GM12892 (cell line): ENCODE results near the gene CTNNA3.

Source experiments
- DNase-seq: peaks from one replicate; pipeline ENCODE4 v3.0.0; 2011; ENCODE audit not compliant: insufficient read length
- FAIRE-seq: peaks from 2 replicates; lab custom pipeline; 2011; peaks lifted over from hg19 to GRCh38; lab: Jason Lieb, UNC
- POLR2A ChIP-seq: IDR thresholded peaks from 2 replicates; pipeline ENCODE4 v1.6.1; 2011; ENCODE audit warnings: low read depth, low read length, control low read depth
- POLR2AphosphoS5 ChIP-seq: IDR thresholded peaks from 2 replicates; pipeline ENCODE4 v1.6.1; 2011; ENCODE audit warnings: low read depth, low read length, control low read depth
- TAF1 ChIP-seq: IDR thresholded peaks from 2 replicates; pipeline ENCODE4 v1.6.1; 2011; ENCODE audit warnings: low read depth, mild to moderate bottlenecking, control low read depth, low read length, borderline replicate concordance

Gene CTNNA3

GRCh38 chr10:66811211-66811610 is 884.8 kb downstream of the CTNNA3 start:
- TF ChIP-seq POLR2AphosphoS5, result no peak
- no peak for TF ChIP-seq TAF1
- TF ChIP-seq POLR2A, result no peak
- no peak for FAIRE-seq
- no peak for DNase-seq

GRCh38 chr10:66809402-66809801 is 886.6 kb downstream of the CTNNA3 start:
- DNase-seq, result no peak
- FAIRE-seq, result no peak
- TF ChIP-seq POLR2AphosphoS5 (no peak), TAF1 (no peak), POLR2A (no peak)

DNA sequence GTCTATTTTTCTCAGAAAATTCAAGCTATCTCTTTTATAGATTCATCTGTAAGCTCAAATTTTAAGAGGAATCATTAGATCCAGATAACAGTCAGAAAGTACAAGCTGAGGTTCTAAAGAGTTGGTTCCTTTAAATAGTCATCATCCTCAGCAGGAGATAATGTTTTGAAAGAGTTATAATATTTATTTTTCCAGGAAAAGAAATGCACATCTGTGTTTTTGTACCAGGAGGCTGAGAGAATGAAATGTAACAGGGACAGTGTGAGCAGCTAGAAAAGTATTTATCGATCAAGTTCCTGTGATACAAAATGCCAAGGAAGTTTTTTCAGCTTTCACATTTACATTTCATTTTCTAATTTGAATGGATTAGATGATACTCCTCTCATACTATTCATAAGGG is 890.4 kb downstream of the CTNNA3 start:
- FAIRE-seq (no peak), DNase-seq (no peak)
- no peak for TF ChIP-seq TAF1
- no peak for TF ChIP-seq POLR2AphosphoS5

DNA sequence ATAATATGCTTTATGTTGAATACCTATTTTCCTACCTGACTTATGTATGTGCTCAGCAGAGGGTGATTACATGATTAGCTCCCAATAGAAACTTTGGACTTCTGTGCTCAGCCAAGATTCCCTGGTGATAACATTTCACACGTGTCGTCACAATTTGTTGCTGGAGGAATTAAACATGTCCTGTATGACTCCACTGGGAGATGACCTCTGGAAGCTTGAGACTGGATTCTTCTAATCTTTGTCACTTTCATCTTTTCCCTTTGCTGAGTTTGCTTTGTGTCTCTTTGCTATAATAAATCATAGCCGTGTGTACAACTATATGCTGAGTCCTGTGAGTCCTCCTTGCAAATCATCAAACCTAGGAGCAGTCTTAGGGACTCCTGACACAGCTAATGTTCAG is 891.0 kb downstream of the CTNNA3 start:
- DNase-seq (no peak), FAIRE-seq (no peak)
- TF ChIP-seq TAF1 (no peak), POLR2A (no peak), POLR2AphosphoS5 (no peak)

GRCh38 chr10:66803174-66803573 is 892.8 kb downstream of the CTNNA3 start:
- FAIRE-seq, result no peak
- DNase-seq, result no peak

GRCh38 chr10:66799474-66799873 is 896.5 kb downstream of the CTNNA3 start:
- DNase-seq, result no peak
- no peak for FAIRE-seq
- TF ChIP-seq POLR2AphosphoS5 (no peak), TAF1 (no peak), POLR2A (no peak)

More at GRCh38 chr10:66803174-66803573, 892.8 kb downstream of the CTNNA3 start:
- no peak for TF ChIP-seq POLR2AphosphoS5
- TF ChIP-seq TAF1, result no peak
- TF ChIP-seq POLR2A, result no peak

GRCh38 chr10:66795866-66796265 is 900.1 kb downstream of the CTNNA3 start:
- FAIRE-seq (no peak), DNase-seq (no peak)
- TF ChIP-seq POLR2AphosphoS5, result no peak
- no peak for TF ChIP-seq TAF1
- no peak for TF ChIP-seq POLR2A

DNA sequence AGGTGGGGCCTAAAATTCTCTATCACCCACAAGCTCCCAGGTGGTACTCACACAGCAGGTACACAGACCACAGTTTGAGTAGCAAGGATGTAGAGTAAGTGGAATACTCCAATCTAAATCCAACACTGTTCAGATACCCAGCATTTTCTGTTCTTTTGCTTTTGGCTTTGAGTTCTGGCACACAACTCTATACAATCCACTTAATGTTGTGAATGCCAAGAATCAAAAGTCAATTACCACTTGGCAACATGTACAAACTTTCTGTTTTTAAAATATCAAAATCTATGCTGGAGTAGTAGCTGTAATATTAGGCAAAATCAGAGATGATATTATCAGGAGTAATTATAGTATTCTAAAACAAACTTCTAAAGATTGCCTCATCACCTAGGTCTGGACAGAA is 903.6 kb downstream of the CTNNA3 start:
- no peak for FAIRE-seq
- no peak for DNase-seq
- TF ChIP-seq TAF1 (no peak), POLR2A (no peak), POLR2AphosphoS5 (no peak)

- FAIRE-seq, result no peak
- TF ChIP-seq TAF1, result no peak
Observed at GRCh38 chr10:66788178-66788987, 907.6 kb downstream of the CTNNA3 start.

DNA sequence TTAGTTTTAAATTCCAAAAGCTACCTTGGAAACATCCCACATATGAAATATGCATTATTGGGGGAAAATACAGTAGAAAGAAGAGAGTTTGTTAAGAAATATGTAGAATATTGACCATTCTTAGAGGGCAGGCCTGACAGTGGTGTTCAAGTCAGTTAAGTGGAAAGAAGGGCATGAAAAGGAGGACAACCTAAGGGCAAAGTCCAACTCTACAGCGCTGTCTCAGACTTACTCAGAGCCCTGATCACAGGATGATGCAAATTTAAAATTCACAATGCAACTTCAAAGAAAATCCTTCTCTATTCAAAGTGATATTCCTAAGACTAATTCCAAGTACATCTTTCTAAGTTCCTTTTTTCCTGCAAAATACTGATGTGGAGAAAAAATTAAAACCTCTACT is 909.3 kb downstream of the CTNNA3 start:
- TF ChIP-seq TAF1 (no peak), POLR2A (no peak), POLR2AphosphoS5 (no peak)
- no peak for FAIRE-seq
- DNase-seq, result no peak

More at GRCh38 chr10:66788178-66788987, 907.6 kb downstream of the CTNNA3 start:
- no peak for DNase-seq

DNA sequence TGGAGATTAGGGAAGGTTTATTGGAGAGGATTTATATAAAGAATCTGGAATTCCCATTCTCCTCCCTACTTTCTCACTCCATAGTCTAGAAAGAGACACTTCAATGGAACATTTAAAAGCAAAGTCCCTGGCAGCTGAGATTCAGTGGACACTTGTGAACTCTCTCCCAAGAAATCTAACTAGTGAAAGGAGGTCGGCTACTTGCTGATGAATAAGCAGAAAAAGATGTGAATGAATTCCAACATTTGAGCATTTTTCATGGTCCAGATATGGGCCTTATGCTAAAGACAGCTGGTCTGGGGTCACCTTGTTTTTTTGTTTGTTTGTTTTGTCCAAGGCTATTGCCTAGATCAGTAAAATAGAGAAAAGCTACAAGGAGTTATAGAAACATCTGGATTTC is 911.2 kb downstream of the CTNNA3 start:
- FAIRE-seq (no peak), DNase-seq (no peak)
- no peak for TF ChIP-seq POLR2AphosphoS5
- no peak for TF ChIP-seq POLR2A
- no peak for TF ChIP-seq TAF1

DNA sequence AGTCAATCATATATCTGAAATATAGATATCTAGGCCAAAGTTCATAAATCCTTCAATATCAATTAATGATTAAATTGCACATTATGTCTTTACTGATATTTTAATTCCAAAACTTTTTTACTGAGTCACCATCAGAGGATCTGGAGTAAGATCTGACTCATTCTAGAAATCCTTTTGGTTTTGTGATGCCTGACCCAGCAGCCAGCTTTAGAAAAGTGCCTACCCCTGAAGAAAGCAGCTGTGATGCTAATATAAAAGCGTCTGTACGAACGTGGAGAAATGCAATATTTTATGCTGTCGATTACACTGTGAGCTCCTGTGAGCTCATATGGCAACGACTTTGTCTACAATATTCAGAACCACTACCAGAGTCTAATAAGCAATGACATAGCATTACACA is 912.7 kb downstream of the CTNNA3 start:
- no peak for DNase-seq
- FAIRE-seq, result no peak
- TF ChIP-seq POLR2AphosphoS5 (no peak), TAF1 (no peak), POLR2A (no peak)
